Panc1 (cell line): Measurements from ENCODE around the gene ASH1L. TPM values are rescaled to one million over a fixed set of nuclear protein-coding genes. Genes with fewer than 3 reads are reported as not detected.

Experiments
- ATAC-seq: fragments of 200-7000 bp; cut with Tn5 transposase; 2 replicates; pipeline ENCODE4 v1.9.1; 2020; ENCODE audit warnings: mild to moderate bottlenecking, moderate library complexity
- BruUV-seq: library from RNA; stranded (reverse); fragments of 400-500 nt; replicated peaks from 2 replicates; lab custom pipeline; 2021; lab: Mats Ljungman, UMichigan
- CTCF ChIA-PET: fragments of 300-600 bp; sonication (Branson Sonifier 250); formaldehyde crosslinking; loops from one replicate; lab custom pipeline; 2022; ENCODE audit warnings: antibody characterized with exemption; lab: Charles Lee
- POLR2A ChIA-PET: fragments of 300-600 bp; sonication (Branson Sonifier 250); formaldehyde crosslinking; loops from one replicate; lab custom pipeline; 2022; ENCODE audit warnings: antibody characterized with exemption; lab: Charles Lee
- DNase-seq: peaks from one replicate; pipeline ENCODE4 v3.0.0-alpha.2; 2010; ENCODE audit warnings: low read depth, low spot score
- H3K27ac ChIP-seq: 2 replicates; pipeline ENCODE4 v1.5.1; 2011; ENCODE audit warnings: mild to moderate bottlenecking, low read length, inconsistent platforms
- H3K27me3 ChIP-seq: fragments of 200-500 bp; sonication (Bioruptor generic); 2 replicates; pipeline ENCODE4 v1.6.0; 2014; ENCODE audit warnings: low read length, inconsistent platforms; ENCODE audit not compliant: control insufficient read depth, insufficient read depth
- H3K36me3 ChIP-seq: fragments of 200-500 bp; sonication (Bioruptor generic); 2 replicates; pipeline ENCODE4 v1.5.1; 2014; ENCODE audit warnings: inconsistent platforms, mild to moderate bottlenecking, low read length, moderate library complexity; ENCODE audit not compliant: control insufficient read depth, insufficient read depth
- H3K4me1 ChIP-seq: 2 replicates; pipeline ENCODE4 v1.5.1; 2011; ENCODE audit warnings: inconsistent platforms, mild to moderate bottlenecking, low read length, moderate library complexity; ENCODE audit not compliant: control insufficient read depth, insufficient read depth
- H3K4me3 ChIP-seq, 2 experiments: 2 replicates each; pipeline ENCODE4 v1.5.1; 2011 to 2012; ENCODE audit warnings: low read depth in 2 of 2, low read length in 2 of 2, mild to moderate bottlenecking in 2 of 2, inconsistent platforms in 1 of 2, moderate library complexity in 1 of 2
- H3K9me3 ChIP-seq: fragments of 200-500 bp; sonication (Bioruptor generic); 2 replicates; pipeline ENCODE4 v1.5.1; 2014; ENCODE audit warnings: low read depth, mild to moderate bottlenecking, inconsistent platforms, low read length, moderate library complexity; ENCODE audit not compliant: control insufficient read depth, insufficient read depth
- POLR2AphosphoS5 ChIP-seq: IDR thresholded peaks from 2 replicates; pipeline ENCODE4 v1.6.1; 2012; ENCODE audit warnings: mild to moderate bottlenecking, low read depth, low read length, moderate library complexity
- SIN3A ChIP-seq: IDR thresholded peaks from 2 replicates; pipeline ENCODE4 v1.6.1; 2012; ENCODE audit warnings: low read depth, mild to moderate bottlenecking, low read length, moderate library complexity, borderline replicate concordance; ENCODE audit not compliant: insufficient read depth
- TCF7L2 ChIP-seq: IDR thresholded peaks from 2 replicates; pipeline ENCODE4 v1.6.1; 2011; ENCODE audit warnings: mild to moderate bottlenecking, low read depth, low read length, inconsistent platforms
- in situ Hi-C: cut with HindIII; loops from 2 replicates; pipeline ENCODE4 v1.10.0; 2016; ENCODE audit warnings: low sequenced_read_pairs, low pct_unique_long_range_greater_than_20kb
- intact Hi-C: fragments of 100-400 bp; cut with micrococcal nuclease; formaldehyde crosslinking; loops from one replicate; pipeline ENCODE4 v1.10.0; 2022; ENCODE audit not compliant: unreplicated experiment
- total RNA-seq: library from RNA; stranded (reverse); gene quantifications from one replicate; pipeline ENCODE4 v1.2.1, GENCODE V29; 2021; ENCODE audit not compliant: unreplicated experiment
- TF ChIP-seq, protein P1 (sequence below), 2 experiments: IDR thresholded peaks; 2 replicates each; pipeline ENCODE4 v1.6.1; 2011 to 2012; ENCODE audit warnings: low read depth in 2 of 2, control low read depth in 1 of 2, low read length in 1 of 2, mild to moderate bottlenecking in 1 of 2, moderate library complexity in 1 of 2; ENCODE audit not compliant: insufficient read depth in 1 of 2
- TF ChIP-seq, protein P2 (sequence below): fragments of 450-650 bp; IDR thresholded peaks from 2 replicates; pipeline ENCODE4 v1.5.1; 2017; ENCODE audit warnings: mild to moderate bottlenecking

ASH1L gene
- total RNA-seq, 1 experiment from 2014 or later, result 40.9 TPM

DNA sequence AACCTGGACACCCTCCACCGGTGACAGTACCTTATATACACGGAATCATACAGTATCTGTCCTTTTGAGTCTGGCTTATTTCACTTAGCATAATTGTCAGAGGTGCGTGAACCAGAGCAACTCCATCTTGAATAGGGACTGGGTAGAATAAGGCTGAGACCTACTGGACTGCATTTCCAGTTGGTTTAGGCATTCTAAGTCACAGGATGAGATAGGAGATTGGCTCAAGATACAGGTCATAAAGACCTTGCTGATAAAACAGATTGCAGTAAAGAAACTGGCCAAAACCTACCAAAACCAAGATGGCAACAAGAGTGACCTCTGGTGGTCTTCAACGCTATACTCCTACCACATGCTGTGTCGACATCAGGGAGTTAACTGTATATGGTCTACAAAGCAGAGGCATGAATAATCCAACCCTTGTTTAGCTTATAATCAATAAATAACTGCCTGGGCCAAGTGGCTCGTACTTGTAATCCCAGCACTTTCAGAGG, 255.3 kb downstream of the ASH1L start:
- intact Hi-C loops, result no loop called here
- H3K9me3 ChIP-seq, result no peaks in the 10 kb centered on the region
- no peak overlapping the region for H3K4me3 ChIP-seq
- no peak for TF ChIP-seq TCF7L2
- TF ChIP-seq, protein P1, sequence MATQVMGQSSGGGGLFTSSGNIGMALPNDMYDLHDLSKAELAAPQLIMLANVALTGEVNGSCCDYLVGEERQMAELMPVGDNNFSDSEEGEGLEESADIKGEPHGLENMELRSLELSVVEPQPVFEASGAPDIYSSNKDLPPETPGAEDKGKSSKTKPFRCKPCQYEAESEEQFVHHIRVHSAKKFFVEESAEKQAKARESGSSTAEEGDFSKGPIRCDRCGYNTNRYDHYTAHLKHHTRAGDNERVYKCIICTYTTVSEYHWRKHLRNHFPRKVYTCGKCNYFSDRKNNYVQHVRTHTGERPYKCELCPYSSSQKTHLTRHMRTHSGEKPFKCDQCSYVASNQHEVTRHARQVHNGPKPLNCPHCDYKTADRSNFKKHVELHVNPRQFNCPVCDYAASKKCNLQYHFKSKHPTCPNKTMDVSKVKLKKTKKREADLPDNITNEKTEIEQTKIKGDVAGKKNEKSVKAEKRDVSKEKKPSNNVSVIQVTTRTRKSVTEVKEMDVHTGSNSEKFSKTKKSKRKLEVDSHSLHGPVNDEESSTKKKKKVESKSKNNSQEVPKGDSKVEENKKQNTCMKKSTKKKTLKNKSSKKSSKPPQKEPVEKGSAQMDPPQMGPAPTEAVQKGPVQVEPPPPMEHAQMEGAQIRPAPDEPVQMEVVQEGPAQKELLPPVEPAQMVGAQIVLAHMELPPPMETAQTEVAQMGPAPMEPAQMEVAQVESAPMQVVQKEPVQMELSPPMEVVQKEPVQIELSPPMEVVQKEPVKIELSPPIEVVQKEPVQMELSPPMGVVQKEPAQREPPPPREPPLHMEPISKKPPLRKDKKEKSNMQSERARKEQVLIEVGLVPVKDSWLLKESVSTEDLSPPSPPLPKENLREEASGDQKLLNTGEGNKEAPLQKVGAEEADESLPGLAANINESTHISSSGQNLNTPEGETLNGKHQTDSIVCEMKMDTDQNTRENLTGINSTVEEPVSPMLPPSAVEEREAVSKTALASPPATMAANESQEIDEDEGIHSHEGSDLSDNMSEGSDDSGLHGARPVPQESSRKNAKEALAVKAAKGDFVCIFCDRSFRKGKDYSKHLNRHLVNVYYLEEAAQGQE (IDR thresholded peaks at IDR 0.05; ENCODE audit: insufficient read depth in 1 of 2, low read depth in 2 of 2, low read length in 1 of 2), result no peak
- no peak for ATAC-seq
- peak overlapping the region; percentile 97 for H3K27ac ChIP-seq
- peaks cover 9% of the 10 kb centered on the region; the same call in 1 of the 2 replicates for H3K4me1 ChIP-seq
- H3K27me3 ChIP-seq, result no peaks in the 10 kb centered on the region
- BruUV-seq, result no TSS peak
- peaks cover 7% of the 10 kb centered on the region; the same call in 1 of the 2 replicates for H3K36me3 ChIP-seq
- no peak for DNase-seq
- in situ Hi-C loops, result no loop called here
- CTCF ChIA-PET, result interaction anchor here (0.5 to 2.1 kb wide), 3 partner anchors 9 to 56 kb away, joined by 3 to 16 read pairs (median 8); no protein-coding TSS in a partner anchor
- POLR2A ChIA-PET, result interaction anchor here (0.6 kb wide), 1 partner anchor 546 kb away, joined by 4 read pairs; no protein-coding TSS in a partner anchor

DNA sequence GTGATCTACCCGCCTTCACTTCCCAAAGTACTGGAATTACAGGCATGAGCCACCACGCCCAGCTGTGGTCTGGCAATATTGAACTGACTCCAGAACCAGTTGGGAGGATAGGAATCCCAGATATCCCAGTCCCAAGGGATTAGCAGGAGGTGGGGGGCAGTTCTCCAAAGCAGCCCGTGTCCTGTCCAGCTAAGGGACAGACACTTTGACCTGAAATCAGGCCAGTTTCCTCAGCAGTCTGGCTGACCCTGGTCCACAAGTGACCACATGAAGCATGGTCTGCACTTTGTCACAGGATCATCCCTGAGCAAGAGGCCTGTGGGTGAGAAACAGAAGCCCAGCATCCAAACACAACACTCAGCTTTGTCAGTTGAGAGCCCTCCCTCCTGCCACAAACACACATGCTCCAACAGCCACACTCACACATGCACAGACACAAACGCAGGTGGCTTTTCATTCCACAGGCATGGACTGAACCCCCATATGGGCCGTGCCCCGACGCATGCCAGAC, 256.7 kb downstream of the ASH1L start:
- Histone ChIP-seq H3K9me3 (no peaks in the 10 kb centered on the region), H3K4me3 (no peak overlapping the region), H3K27me3 (no peaks in the 10 kb centered on the region), H3K36me3 (peaks cover 7% of the 10 kb centered on the region; the same call in 1 of the 2 replicates), H3K27ac (no peak overlapping the region), H3K4me1 (peaks cover 9% of the 10 kb centered on the region; the same call in 1 of the 2 replicates)
- TF ChIP-seq, protein P2, sequence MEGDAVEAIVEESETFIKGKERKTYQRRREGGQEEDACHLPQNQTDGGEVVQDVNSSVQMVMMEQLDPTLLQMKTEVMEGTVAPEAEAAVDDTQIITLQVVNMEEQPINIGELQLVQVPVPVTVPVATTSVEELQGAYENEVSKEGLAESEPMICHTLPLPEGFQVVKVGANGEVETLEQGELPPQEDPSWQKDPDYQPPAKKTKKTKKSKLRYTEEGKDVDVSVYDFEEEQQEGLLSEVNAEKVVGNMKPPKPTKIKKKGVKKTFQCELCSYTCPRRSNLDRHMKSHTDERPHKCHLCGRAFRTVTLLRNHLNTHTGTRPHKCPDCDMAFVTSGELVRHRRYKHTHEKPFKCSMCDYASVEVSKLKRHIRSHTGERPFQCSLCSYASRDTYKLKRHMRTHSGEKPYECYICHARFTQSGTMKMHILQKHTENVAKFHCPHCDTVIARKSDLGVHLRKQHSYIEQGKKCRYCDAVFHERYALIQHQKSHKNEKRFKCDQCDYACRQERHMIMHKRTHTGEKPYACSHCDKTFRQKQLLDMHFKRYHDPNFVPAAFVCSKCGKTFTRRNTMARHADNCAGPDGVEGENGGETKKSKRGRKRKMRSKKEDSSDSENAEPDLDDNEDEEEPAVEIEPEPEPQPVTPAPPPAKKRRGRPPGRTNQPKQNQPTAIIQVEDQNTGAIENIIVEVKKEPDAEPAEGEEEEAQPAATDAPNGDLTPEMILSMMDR, result no peak
- TF ChIP-seq POLR2AphosphoS5 (no peak), TCF7L2 (no peak), SIN3A (no peak)
- TF ChIP-seq, protein P1 (IDR thresholded peaks at IDR 0.05; ENCODE audit: insufficient read depth in 1 of 2, low read depth in 2 of 2, low read length in 1 of 2), result no peak
- ChIA-PET CTCF (no interaction called here), POLR2A (no interaction called here)
- ATAC-seq (no peak), DNase-seq (no peak)
- BruUV-seq, result no TSS peak
- in situ Hi-C loops (no loop called here), intact Hi-C loops (no loop called here)
